ENCODE results near the gene ADAM12. TPM values are rescaled to one million over a fixed set of nuclear protein-coding genes. Genes with fewer than 3 reads are reported as not detected.

Gene ADAM12
- total and polyA plus RNA-seq, 2 donors from 2014 or later: 0.26 to 3.3 TPM

- Histone ChIP-seq H3K4me1 (ENCODE audit: control insufficient read depth in 2 of 3, insufficient read depth in 2 of 3, low read depth in 1 of 3, low read length in 3 of 3) (peaks cover 0 to 5% (median 3%) of the 10 kb centered on the region in 3 donors), H3K27me3 (ENCODE audit: control insufficient read depth, insufficient read depth, low read length) (no peaks in the 10 kb centered on the region), H3K9ac (ENCODE audit: low read length in 3 of 3) (no peak overlapping the region), H3K36me3 (ENCODE audit: control insufficient read depth in 2 of 3, insufficient read depth in 3 of 3, low read length in 3 of 3) (no peaks in the 10 kb centered on the region), H3K27ac (ENCODE audit: low read depth in 2 of 2, low read length in 2 of 2) (no peak overlapping the region), H3K9me3 (ENCODE audit: control insufficient read depth in 2 of 3, insufficient read depth in 1 of 3, low read length in 3 of 3) (no peaks in the 10 kb centered on the region), H3K4me3 (ENCODE audit: low read length in 3 of 3) (no peak overlapping the region)
- TF ChIP-seq CTCF (IDR thresholded peaks at IDR 0.05; ENCODE audit: borderline replicate concordance, extremely low read depth, insufficient read depth): no peak
- DNase-seq (peak in 3 of 5 donors; percentile 50 to 73 (median 61)), FAIRE-seq (no peak)
- intact Hi-C loops (cut with DNase I): no loop called here
Measured at GRCh38 chr10:126225672-126226008, 162.6 kb downstream of the ADAM12 start.

- intact Hi-C loops (cut with DNase I): no loop called here
- no peak overlapping the region for H3K9ac ChIP-seq (ENCODE audit: low read length in 3 of 3)
- H3K27me3 ChIP-seq (ENCODE audit: control insufficient read depth, insufficient read depth, low read length): no peaks in the 10 kb centered on the region
Measured at GRCh38 chr10:126224967-126225671, 163.2 kb downstream of the ADAM12 start.

GRCh38 chr10:126223512-126224067 lies 164.7 kb downstream of the ADAM12 start:
- TF ChIP-seq CTCF (IDR thresholded peaks at IDR 0.05; ENCODE audit: borderline replicate concordance, extremely low read depth, insufficient read depth): no peak
- no peak overlapping the region for H3K4me3 ChIP-seq (ENCODE audit: low read length in 3 of 3)
- DNase-seq: no peak
- no peak for FAIRE-seq
- no peak overlapping the region for H3K9ac ChIP-seq (ENCODE audit: low read length in 3 of 3)
- no peaks in the 10 kb centered on the region for H3K27me3 ChIP-seq (ENCODE audit: control insufficient read depth, insufficient read depth, low read length)
- H3K9me3 ChIP-seq (ENCODE audit: control insufficient read depth in 2 of 3, insufficient read depth in 1 of 3, low read length in 3 of 3): no peaks in the 10 kb centered on the region
- intact Hi-C loops (cut with DNase I): no loop called here
- no peak overlapping the region for H3K27ac ChIP-seq (ENCODE audit: low read depth in 2 of 2, low read length in 2 of 2)
- H3K36me3 ChIP-seq (ENCODE audit: control insufficient read depth in 2 of 3, insufficient read depth in 3 of 3, low read length in 3 of 3): no peaks in the 10 kb centered on the region
- H3K4me1 ChIP-seq (ENCODE audit: control insufficient read depth in 2 of 3, insufficient read depth in 2 of 3, low read depth in 1 of 3, low read length in 3 of 3): peaks cover 0 to 5% (median 3%) of the 10 kb centered on the region in 3 donors

More at GRCh38 chr10:126224967-126225671, 163.2 kb downstream of the ADAM12 start:
- FAIRE-seq (no peak), DNase-seq (peak in 3 of 5 donors; percentile 35 to 53 (median 43))
- H3K36me3 ChIP-seq (ENCODE audit: control insufficient read depth in 2 of 3, insufficient read depth in 3 of 3, low read length in 3 of 3): no peaks in the 10 kb centered on the region
- H3K4me1 ChIP-seq (ENCODE audit: control insufficient read depth in 2 of 3, insufficient read depth in 2 of 3, low read depth in 1 of 3, low read length in 3 of 3): peaks cover 0 to 5% (median 3%) of the 10 kb centered on the region in 3 donors
- TF ChIP-seq CTCF (IDR thresholded peaks at IDR 0.05; ENCODE audit: borderline replicate concordance, extremely low read depth, insufficient read depth): no peak
- H3K9me3 ChIP-seq (ENCODE audit: control insufficient read depth in 2 of 3, insufficient read depth in 1 of 3, low read length in 3 of 3): no peaks in the 10 kb centered on the region
- no peak overlapping the region for H3K4me3 ChIP-seq (ENCODE audit: low read length in 3 of 3)
- H3K27ac ChIP-seq (ENCODE audit: low read depth in 2 of 2, low read length in 2 of 2): no peak overlapping the region
